Mesendoderm (in vitro differentiated cells): ENCODE results near the gene OR5C1.

ENCODE experiments used
- DNase-seq: peaks from one replicate; pipeline ENCODE4 v3.0.0; 2013
- H2AK5ac ChIP-seq: 2 replicates; pipeline ENCODE4 v1.6.1; 2013; ENCODE audit warnings: low read length, inconsistent platforms
- H2BK120ac ChIP-seq: 2 replicates; pipeline ENCODE4 v1.6.1; 2013; ENCODE audit warnings: low read depth, mild to moderate bottlenecking, low read length, moderate library complexity, mixed read lengths
- H2BK15ac ChIP-seq: replicated peaks from 2 replicates; pipeline ENCODE4 v1.6.1; 2013; ENCODE audit warnings: low read depth, mild to moderate bottlenecking, moderate library complexity
- H2BK5ac ChIP-seq: 2 replicates; pipeline ENCODE4 v1.6.1; 2013; ENCODE audit warnings: low read length, inconsistent platforms
- H3K18ac ChIP-seq: 2 replicates; pipeline ENCODE4 v1.6.1; 2013; ENCODE audit warnings: mild to moderate bottlenecking, low read length, mixed read lengths
- H3K23ac ChIP-seq: one replicate; pipeline ENCODE4 v1.6.1; 2013; ENCODE audit warnings: low read length
- H3K27ac ChIP-seq: 2 replicates; pipeline ENCODE4 v1.5.1; 2013; ENCODE audit warnings: low read depth, mild to moderate bottlenecking, inconsistent platforms, low read length, moderate library complexity
- H3K27me3 ChIP-seq: 2 replicates; pipeline ENCODE4 v1.6.1; 2013; ENCODE audit warnings: low read length, control low read depth, mild to moderate bottlenecking, inconsistent platforms; ENCODE audit not compliant: insufficient read depth, poor library complexity
- H3K36me3 ChIP-seq: 2 replicates; pipeline ENCODE4 v1.6.1; 2013; ENCODE audit warnings: low read length, inconsistent platforms; ENCODE audit not compliant: control insufficient read depth, insufficient read depth
- H3K4ac ChIP-seq: one replicate; pipeline ENCODE4 v1.6.1; 2013; ENCODE audit warnings: low read depth, mild to moderate bottlenecking, low read length, moderate library complexity
- H3K4me1 ChIP-seq: 2 replicates; pipeline ENCODE4 v1.6.1; 2013; ENCODE audit warnings: low read depth, low read length, inconsistent platforms; ENCODE audit not compliant: control insufficient read depth
- H3K4me2 ChIP-seq: 2 replicates; pipeline ENCODE4 v1.6.1; 2013; ENCODE audit warnings: low read length
- H3K4me3 ChIP-seq: 2 replicates; pipeline ENCODE4 v1.5.1; 2013; ENCODE audit warnings: mild to moderate bottlenecking, low read length
- H3K56ac ChIP-seq: one replicate; pipeline ENCODE4 v1.6.1; 2013; ENCODE audit warnings: low read length
- H3K79me1 ChIP-seq: 2 replicates; pipeline ENCODE4 v1.6.1; 2013; ENCODE audit warnings: low read length, inconsistent platforms
- H3K79me2 ChIP-seq: 2 replicates; pipeline ENCODE4 v1.6.1; 2013; ENCODE audit warnings: mild to moderate bottlenecking, low read length; ENCODE audit not compliant: control insufficient read depth, insufficient read depth
- H3K9ac ChIP-seq: 2 replicates; pipeline ENCODE4 v1.6.1; 2013; ENCODE audit warnings: low read length, inconsistent platforms
- H4K5ac ChIP-seq: one replicate; pipeline ENCODE4 v1.6.1; 2013; ENCODE audit warnings: low read length
- H4K8ac ChIP-seq: one replicate; pipeline ENCODE4 v1.6.1; 2013; ENCODE audit warnings: low read depth, mild to moderate bottlenecking, control low read depth, low read length, moderate library complexity
- WGBS: extraction: QIAGEN DNeasy Blood & Tissue Kit; methylation state at CpG from one replicate; pipeline ENCODE4 v1.1.7; 2013; ENCODE audit warnings: low lambda C conversion rate, missing lambda C conversion rate; ENCODE audit not compliant: insufficient coverage; ENCODE audit errors: extremely low coverage; 5-methylcytosine and 5-hydroxymethylcytosine counted together

The OR5C1 gene

GRCh38 chr9:122816163-122816867, 27.6 kb downstream of the OR5C1 start:
- Histone ChIP-seq H3K23ac (no peak overlapping the region), H2BK120ac (no peak overlapping the region), H3K27me3 (no peaks in the 10 kb centered on the region), H4K8ac (no peak overlapping the region), H3K4me3 (no peak overlapping the region), H2BK15ac (no peak overlapping the region), H3K18ac (no peak overlapping the region), H3K36me3 (peaks cover 6% of the 10 kb centered on the region), H4K5ac (no peak overlapping the region), H3K79me2 (no peaks in the 10 kb centered on the region), H3K79me1 (no peaks in the 10 kb centered on the region), H2BK5ac (no peak overlapping the region), H3K9ac (no peak overlapping the region), H3K4ac (no peak overlapping the region), H3K27ac (no peak overlapping the region), H2AK5ac (no peak overlapping the region), H3K56ac (peak overlapping the region; percentile 25), H3K4me2 (no peak overlapping the region), H3K4me1 (no peaks in the 10 kb centered on the region)
- DNase-seq = no peak
- WGBS = no CpG with 5 or more reads among the region's 17 CpGs

DNA sequence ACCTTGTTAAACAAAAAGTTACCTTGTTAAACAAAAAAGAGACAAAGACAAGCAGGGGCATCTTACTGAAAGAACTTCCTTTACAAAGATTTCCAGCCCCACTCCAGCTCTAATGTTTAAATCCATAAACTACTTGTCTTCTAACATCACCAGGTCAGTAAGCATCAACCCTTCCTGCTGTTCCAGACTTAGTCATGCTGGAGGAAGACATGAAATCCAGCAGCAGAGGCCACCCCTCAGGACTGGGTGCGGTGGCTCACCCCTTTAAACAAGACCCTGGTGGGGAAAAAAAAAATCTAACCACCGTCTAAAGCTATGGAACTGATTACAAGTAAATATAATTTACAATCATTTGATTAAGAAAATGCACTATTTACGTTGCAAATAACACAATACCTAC, 30.6 kb downstream of the OR5C1 start:
- Histone ChIP-seq H2BK120ac (no peak overlapping the region), H4K8ac (no peak overlapping the region), H3K36me3 (peaks cover 13% of the 10 kb centered on the region), H3K4me1 (no peaks in the 10 kb centered on the region), H3K27ac (no peak overlapping the region), H3K27me3 (no peaks in the 10 kb centered on the region), H3K4me2 (no peak overlapping the region), H2BK5ac (no peak overlapping the region), H2BK15ac (no peak overlapping the region), H3K79me2 (peaks cover 5% of the 10 kb centered on the region), H3K23ac (no peak overlapping the region), H3K9ac (no peak overlapping the region), H4K5ac (no peak overlapping the region), H3K18ac (no peak overlapping the region), H3K79me1 (peaks cover 7% of the 10 kb centered on the region), H3K4me3 (no peak overlapping the region), H2AK5ac (no peak overlapping the region), H3K4ac (no peak overlapping the region), H3K56ac (no peak overlapping the region)
- no CpG with 5 or more reads among the region's 3 CpGs for WGBS
- DNase-seq = no peak

DNA sequence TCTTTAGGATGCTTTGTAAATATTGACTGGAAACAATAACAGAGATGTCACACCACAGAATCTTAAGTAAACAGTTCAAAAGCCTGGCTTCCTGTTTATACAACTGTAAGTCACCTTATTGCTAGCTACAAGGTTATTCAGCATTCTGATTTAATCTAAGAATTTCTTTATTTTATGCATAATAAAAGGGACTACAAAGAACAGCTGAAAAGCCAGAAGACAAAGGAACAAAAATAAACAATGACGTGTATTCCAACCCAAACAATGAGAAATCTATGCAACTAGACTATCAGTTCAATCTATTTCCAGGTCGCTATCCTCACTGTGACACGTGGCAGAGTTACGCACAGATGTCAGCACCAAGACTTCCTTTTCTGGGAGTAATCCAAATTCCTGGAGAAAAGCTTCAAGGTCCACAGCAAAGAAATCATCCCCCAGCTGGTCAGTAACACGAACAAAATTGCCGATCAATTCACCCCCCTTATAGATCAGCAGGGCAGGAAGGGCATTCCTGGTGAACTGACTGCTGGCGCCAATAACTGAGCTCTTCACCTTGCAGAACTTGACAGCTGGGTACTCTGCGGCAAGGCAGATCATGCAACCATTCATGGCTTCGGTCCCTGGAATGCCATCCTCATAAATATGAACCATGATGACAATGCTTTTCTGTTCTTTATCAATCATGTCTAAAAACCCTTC, 31.2 kb downstream of the OR5C1 start:
- H3K27me3 ChIP-seq = no peaks in the 10 kb centered on the region
- H3K4ac ChIP-seq = no peak overlapping the region
- no peak overlapping the region for H3K23ac ChIP-seq
- H3K56ac ChIP-seq = no peak overlapping the region
- H2AK5ac ChIP-seq = no peak overlapping the region
- no peaks in the 10 kb centered on the region for H3K4me1 ChIP-seq
- no peak overlapping the region for H2BK120ac ChIP-seq
- H3K9ac ChIP-seq = no peak overlapping the region
- WGBS = no CpG with 5 or more reads among the region's 9 CpGs
- no peak for DNase-seq
- H4K5ac ChIP-seq = no peak overlapping the region
- H3K27ac ChIP-seq = no peak overlapping the region
- H3K4me2 ChIP-seq = no peak overlapping the region
- H3K18ac ChIP-seq = no peak overlapping the region
- H4K8ac ChIP-seq = no peak overlapping the region
- H2BK15ac ChIP-seq = no peak overlapping the region
- H2BK5ac ChIP-seq = no peak overlapping the region
- peaks cover 13% of the 10 kb centered on the region for H3K36me3 ChIP-seq
- H3K79me1 ChIP-seq = peaks cover 7% of the 10 kb centered on the region
- H3K4me3 ChIP-seq = no peak overlapping the region
- H3K79me2 ChIP-seq = peaks cover 5% of the 10 kb centered on the region

- no peak overlapping the region for H3K23ac ChIP-seq
- H2AK5ac ChIP-seq = no peak overlapping the region
- H2BK120ac ChIP-seq = no peak overlapping the region
- H2BK15ac ChIP-seq = no peak overlapping the region
- H3K36me3 ChIP-seq = peaks cover 13% of the 10 kb centered on the region
- H3K56ac ChIP-seq = no peak overlapping the region
- no peak for DNase-seq
- H3K4me3 ChIP-seq = no peak overlapping the region
- H3K18ac ChIP-seq = no peak overlapping the region
- H3K4me1 ChIP-seq = no peaks in the 10 kb centered on the region
- no peaks in the 10 kb centered on the region for H3K27me3 ChIP-seq
- H3K4ac ChIP-seq = no peak overlapping the region
- no peak overlapping the region for H3K4me2 ChIP-seq
- no peak overlapping the region for H3K9ac ChIP-seq
- no peak overlapping the region for H4K5ac ChIP-seq
- H4K8ac ChIP-seq = no peak overlapping the region
- no CpG with 5 or more reads among the region's 11 CpGs for WGBS
- peaks cover 5% of the 10 kb centered on the region for H3K79me2 ChIP-seq
- H2BK5ac ChIP-seq = no peak overlapping the region
- H3K79me1 ChIP-seq = peaks cover 7% of the 10 kb centered on the region
- no peak overlapping the region for H3K27ac ChIP-seq
These were observed 31.7 kb downstream of the OR5C1 start for GRCh38 chr9:122820490-122820845.

- Histone ChIP-seq H2BK120ac (no peak overlapping the region), H3K27me3 (no peaks in the 10 kb centered on the region), H3K9ac (no peak overlapping the region), H4K5ac (no peak overlapping the region), H3K4me1 (no peaks in the 10 kb centered on the region), H3K27ac (no peak overlapping the region), H2AK5ac (no peak overlapping the region), H2BK15ac (no peak overlapping the region), H3K56ac (no peak overlapping the region), H3K79me1 (peaks cover 12% of the 10 kb centered on the region), H3K23ac (no peak overlapping the region), H3K36me3 (peaks cover 14% of the 10 kb centered on the region), H2BK5ac (no peak overlapping the region), H3K4me3 (no peak overlapping the region), H3K18ac (no peak overlapping the region), H3K79me2 (peaks cover 6% of the 10 kb centered on the region), H3K4ac (no peak overlapping the region), H3K4me2 (no peak overlapping the region), H4K8ac (no peak overlapping the region)
- DNase-seq = no peak
- no CpG with 5 or more reads among the region's 7 CpGs for WGBS
These were observed 32.7 kb downstream of the OR5C1 start for GRCh38 chr9:122821278-122821943.
